ENCODE results near the gene YKT6. TPM values are rescaled to one million over a fixed set of nuclear protein-coding genes. Genes with fewer than 3 reads are reported as not detected.
A peak's percentile ranks its signal among the peaks of the same experiment; 100 is the strongest.

YKT6 gene
- total RNA-seq, 1 donor from 2014 or later, result 178 TPM

GRCh38 chr7:44217852-44218402 is 17.1 kb downstream of the YKT6 start:
- Mint-ChIP-seq H3K4me1 (ENCODE audit: low read depth, unreplicated experiment) (peaks cover 22% of the 10 kb centered on the region), H3K4me3 (ENCODE audit: unreplicated experiment) (peak overlapping the region; percentile 28), H3K27ac (ENCODE audit: unreplicated experiment) (peak overlapping the region; percentile 97), H3K27me3 (ENCODE audit: unreplicated experiment) (peaks cover 10% of the 10 kb centered on the region), H3K9me3 (ENCODE audit: unreplicated experiment) (peaks cover 12% of the 10 kb centered on the region), H3K36me3 (ENCODE audit: unreplicated experiment) (no peaks in the 10 kb centered on the region)
- TF ChIP-seq CTCF (IDR thresholded peaks at IDR 0.05; ENCODE audit: partially characterized antibody, unreplicated experiment), result no peak
- DNase-seq, result peak; percentile 14

GRCh38 chr7:44218418-44219201 is 17.8 kb downstream of the YKT6 start:
- TF ChIP-seq CTCF (IDR thresholded peaks at IDR 0.05; ENCODE audit: partially characterized antibody, unreplicated experiment), result no peak
- peaks cover 12% of the 10 kb centered on the region for H3K9me3 Mint-ChIP-seq (ENCODE audit: unreplicated experiment)
- H3K27ac Mint-ChIP-seq (ENCODE audit: unreplicated experiment), result peak overlapping the region; percentile 97
- H3K4me3 Mint-ChIP-seq (ENCODE audit: unreplicated experiment), result no peak overlapping the region
- H3K36me3 Mint-ChIP-seq (ENCODE audit: unreplicated experiment), result no peaks in the 10 kb centered on the region
- peak; percentile 81 for DNase-seq
- H3K4me1 Mint-ChIP-seq (ENCODE audit: low read depth, unreplicated experiment), result peaks cover 27% of the 10 kb centered on the region
- H3K27me3 Mint-ChIP-seq (ENCODE audit: unreplicated experiment), result peaks cover 10% of the 10 kb centered on the region

- no peak for TF ChIP-seq CTCF (IDR thresholded peaks at IDR 0.05; ENCODE audit: partially characterized antibody, unreplicated experiment)
- Mint-ChIP-seq H3K27me3 (ENCODE audit: unreplicated experiment) (peaks cover 10% of the 10 kb centered on the region), H3K4me1 (ENCODE audit: low read depth, unreplicated experiment) (peaks cover 29% of the 10 kb centered on the region), H3K4me3 (ENCODE audit: unreplicated experiment) (no peak overlapping the region), H3K36me3 (ENCODE audit: unreplicated experiment) (no peaks in the 10 kb centered on the region), H3K27ac (ENCODE audit: unreplicated experiment) (peak overlapping the region; percentile 38), H3K9me3 (ENCODE audit: unreplicated experiment) (peaks cover 12% of the 10 kb centered on the region)
- no peak for DNase-seq
These were observed 18.7 kb downstream of the YKT6 start for GRCh38 chr7:44219371-44220045.

GRCh38 chr7:44220046-44220357 is 19.2 kb downstream of the YKT6 start:
- Mint-ChIP-seq H3K27me3 (ENCODE audit: unreplicated experiment) (peaks cover 10% of the 10 kb centered on the region), H3K4me1 (ENCODE audit: low read depth, unreplicated experiment) (peaks cover 29% of the 10 kb centered on the region), H3K36me3 (ENCODE audit: unreplicated experiment) (no peaks in the 10 kb centered on the region), H3K9me3 (ENCODE audit: unreplicated experiment) (peaks cover 12% of the 10 kb centered on the region), H3K27ac (ENCODE audit: unreplicated experiment) (peak overlapping the region; percentile 38), H3K4me3 (ENCODE audit: unreplicated experiment) (no peak overlapping the region)
- no peak for DNase-seq
- no peak for TF ChIP-seq CTCF (IDR thresholded peaks at IDR 0.05; ENCODE audit: partially characterized antibody, unreplicated experiment)

Data from glutamatergic neuron (in vitro differentiated cells).